Measurements from ENCODE around the gene RANBP9. TPM values are rescaled to one million over a fixed set of nuclear protein-coding genes. Genes with fewer than 3 reads are reported as not detected.

The RANBP9 gene
- total RNA-seq, 1 donor from 2014 or later, result 44.8 TPM

DNA sequence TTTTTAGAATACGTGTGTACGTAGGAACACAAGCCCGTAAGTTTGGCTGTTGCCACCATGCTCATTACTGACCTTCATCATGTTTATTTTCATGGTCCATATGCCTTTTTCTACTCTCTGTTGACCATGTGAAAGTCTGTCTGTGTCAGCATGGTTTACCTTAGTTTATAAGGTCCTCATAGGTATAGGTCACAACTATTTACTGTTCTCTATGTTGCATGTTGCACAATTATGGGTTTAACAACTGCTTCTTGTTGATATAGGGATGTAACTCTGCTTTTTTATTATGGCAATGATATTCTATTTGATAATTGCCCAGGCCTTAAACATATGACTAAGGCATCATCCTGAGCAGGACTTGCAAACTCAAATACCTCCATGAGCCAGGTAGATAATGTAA, 13.4 kb upstream of the RANBP9 start:
- no peak for DNase-seq (ENCODE audit: low spot score)
- no peaks in the 10 kb centered on the region for H3K9me3 Mint-ChIP-seq
- Histone ChIP-seq H3K4me1 (no peaks in the 10 kb centered on the region), H3K27ac (no peak overlapping the region), H3K9ac (no peak overlapping the region), H3K4me3 (no peak overlapping the region), H2AFZ (replicated peaks) (no peak overlapping the region), H3F3A (ENCODE audit: low read depth) (no peaks in the 10 kb centered on the region), H4K20me1 (ENCODE audit: low read depth) (no peaks in the 10 kb centered on the region), H3K79me2 (ENCODE audit: low read depth) (no peaks in the 10 kb centered on the region), H3K9me3 (ENCODE audit: low read depth) (no peaks in the 10 kb centered on the region), H3K27me3 (no peaks in the 10 kb centered on the region), H3K36me3 (no peaks in the 10 kb centered on the region), H3K4me2 (no peak overlapping the region)
- H3K27me3 Mint-ChIP-seq (ENCODE audit: insufficient read depth, low read depth), result peaks cover 11% of the 10 kb centered on the region
- H3K36me3 Mint-ChIP-seq, result no peaks in the 10 kb centered on the region
- H3K27ac Mint-ChIP-seq, result no peak overlapping the region
- no peak overlapping the region for H3K4me3 Mint-ChIP-seq
- no peaks in the 10 kb centered on the region for H3K4me1 Mint-ChIP-seq
- no peak for TF ChIP-seq EZH2phosphoT487 (IDR thresholded peaks at IDR 0.05)
- TF ChIP-seq, protein P1, sequence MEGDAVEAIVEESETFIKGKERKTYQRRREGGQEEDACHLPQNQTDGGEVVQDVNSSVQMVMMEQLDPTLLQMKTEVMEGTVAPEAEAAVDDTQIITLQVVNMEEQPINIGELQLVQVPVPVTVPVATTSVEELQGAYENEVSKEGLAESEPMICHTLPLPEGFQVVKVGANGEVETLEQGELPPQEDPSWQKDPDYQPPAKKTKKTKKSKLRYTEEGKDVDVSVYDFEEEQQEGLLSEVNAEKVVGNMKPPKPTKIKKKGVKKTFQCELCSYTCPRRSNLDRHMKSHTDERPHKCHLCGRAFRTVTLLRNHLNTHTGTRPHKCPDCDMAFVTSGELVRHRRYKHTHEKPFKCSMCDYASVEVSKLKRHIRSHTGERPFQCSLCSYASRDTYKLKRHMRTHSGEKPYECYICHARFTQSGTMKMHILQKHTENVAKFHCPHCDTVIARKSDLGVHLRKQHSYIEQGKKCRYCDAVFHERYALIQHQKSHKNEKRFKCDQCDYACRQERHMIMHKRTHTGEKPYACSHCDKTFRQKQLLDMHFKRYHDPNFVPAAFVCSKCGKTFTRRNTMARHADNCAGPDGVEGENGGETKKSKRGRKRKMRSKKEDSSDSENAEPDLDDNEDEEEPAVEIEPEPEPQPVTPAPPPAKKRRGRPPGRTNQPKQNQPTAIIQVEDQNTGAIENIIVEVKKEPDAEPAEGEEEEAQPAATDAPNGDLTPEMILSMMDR (IDR thresholded peaks at IDR 0.05), result no peak
- no peak for TF ChIP-seq EZH2 (IDR thresholded peaks at IDR 0.05)

GRCh38 chr6:13724182-13724581, 12.5 kb upstream of the RANBP9 start:
- H3K27me3 Mint-ChIP-seq (ENCODE audit: insufficient read depth, low read depth), result peaks cover 9% of the 10 kb centered on the region
- Histone ChIP-seq H3K79me2 (ENCODE audit: low read depth) (no peaks in the 10 kb centered on the region), H3K9ac (no peak overlapping the region), H3K36me3 (no peaks in the 10 kb centered on the region), H3K4me3 (no peak overlapping the region), H3K9me3 (ENCODE audit: low read depth) (no peaks in the 10 kb centered on the region), H4K20me1 (ENCODE audit: low read depth) (no peaks in the 10 kb centered on the region), H3K27me3 (no peaks in the 10 kb centered on the region), H3F3A (ENCODE audit: low read depth) (no peaks in the 10 kb centered on the region), H3K27ac (no peak overlapping the region), H3K4me1 (no peaks in the 10 kb centered on the region), H2AFZ (replicated peaks) (no peak overlapping the region), H3K4me2 (no peak overlapping the region)
- H3K27ac Mint-ChIP-seq, result no peak overlapping the region
- no peak for DNase-seq (ENCODE audit: low spot score)
- H3K9me3 Mint-ChIP-seq, result no peaks in the 10 kb centered on the region
- no peaks in the 10 kb centered on the region for H3K4me1 Mint-ChIP-seq
- no peak overlapping the region for H3K4me3 Mint-ChIP-seq
- no peaks in the 10 kb centered on the region for H3K36me3 Mint-ChIP-seq
- TF ChIP-seq EZH2phosphoT487 (IDR thresholded peaks at IDR 0.05) (no peak), EZH2 (IDR thresholded peaks at IDR 0.05) (no peak)
- TF ChIP-seq, protein P1 (IDR thresholded peaks at IDR 0.05), result no peak

- Histone ChIP-seq H3K79me2 (ENCODE audit: low read depth) (no peaks in the 10 kb centered on the region), H3K9me3 (ENCODE audit: low read depth) (no peaks in the 10 kb centered on the region), H3K4me3 (no peak overlapping the region), H3K4me1 (no peaks in the 10 kb centered on the region), H3K9ac (no peak overlapping the region), H3K27me3 (no peaks in the 10 kb centered on the region), H3F3A (ENCODE audit: low read depth) (no peaks in the 10 kb centered on the region), H4K20me1 (ENCODE audit: low read depth) (no peaks in the 10 kb centered on the region), H3K27ac (no peak overlapping the region), H3K4me2 (no peak overlapping the region), H2AFZ (replicated peaks) (no peak overlapping the region), H3K36me3 (no peaks in the 10 kb centered on the region)
- H3K4me3 Mint-ChIP-seq, result no peak overlapping the region
- H3K27me3 Mint-ChIP-seq (ENCODE audit: insufficient read depth, low read depth), result peaks cover 9% of the 10 kb centered on the region
- no peak overlapping the region for H3K27ac Mint-ChIP-seq
- no peaks in the 10 kb centered on the region for H3K36me3 Mint-ChIP-seq
- no peak for DNase-seq (ENCODE audit: low spot score)
- peaks cover 7% of the 10 kb centered on the region for H3K9me3 Mint-ChIP-seq
- TF ChIP-seq EZH2phosphoT487 (IDR thresholded peaks at IDR 0.05) (no peak), EZH2 (IDR thresholded peaks at IDR 0.05) (no peak)
- TF ChIP-seq, protein P1 (IDR thresholded peaks at IDR 0.05), result no peak
- no peaks in the 10 kb centered on the region for H3K4me1 Mint-ChIP-seq
Observed at GRCh38 chr6:13722880-13723279, 11.2 kb upstream of the RANBP9 start.

- H3K4me3 ChIP-seq, result no peak overlapping the region
- no peaks in the 10 kb centered on the region for H4K20me1 ChIP-seq (ENCODE audit: low read depth)
- no peak overlapping the region for H3K9ac ChIP-seq
- H3K79me2 ChIP-seq (ENCODE audit: low read depth), result no peaks in the 10 kb centered on the region
- H3K27me3 ChIP-seq, result no peaks in the 10 kb centered on the region
- no peaks in the 10 kb centered on the region for H3F3A ChIP-seq (ENCODE audit: low read depth)
- H3K36me3 ChIP-seq, result no peaks in the 10 kb centered on the region
- H3K9me3 ChIP-seq (ENCODE audit: low read depth), result no peaks in the 10 kb centered on the region
- peaks cover 8% of the 10 kb centered on the region for H3K27me3 Mint-ChIP-seq (ENCODE audit: insufficient read depth, low read depth)
- H3K4me2 ChIP-seq, result no peak overlapping the region
- no peaks in the 10 kb centered on the region for H3K4me1 Mint-ChIP-seq
- DNase-seq (ENCODE audit: low spot score), result no peak
- no peak overlapping the region for H3K27ac Mint-ChIP-seq
- H2AFZ ChIP-seq (replicated peaks), result no peak overlapping the region
- TF ChIP-seq, protein P1 (IDR thresholded peaks at IDR 0.05), result no peak
- no peak for TF ChIP-seq EZH2 (IDR thresholded peaks at IDR 0.05)
- no peak for TF ChIP-seq EZH2phosphoT487 (IDR thresholded peaks at IDR 0.05)
- H3K4me3 Mint-ChIP-seq, result no peak overlapping the region
- no peaks in the 10 kb centered on the region for H3K4me1 ChIP-seq
- H3K36me3 Mint-ChIP-seq, result peaks cover 2% of the 10 kb centered on the region
- H3K27ac ChIP-seq, result no peak overlapping the region
- peaks cover 21% of the 10 kb centered on the region for H3K9me3 Mint-ChIP-seq
Observed at GRCh38 chr6:13718123-13718458, 6.5 kb upstream of the RANBP9 start.

All from neural progenitor cell (in vitro differentiated cells).